ENCODE results near the gene TBC1D24. TPM values are rescaled to one million over a fixed set of nuclear protein-coding genes. Genes with fewer than 3 reads are reported as not detected.
A peak's percentile ranks its signal among the peaks of the same experiment; 100 is the strongest.

The TBC1D24 gene
- total RNA-seq, 4 donors from 2014 or later: 8.3 to 19.3 (median 11.6) TPM

- DNase-seq: no peak
- Histone ChIP-seq H3K4me3 (peak overlapping the region; percentile 85 to 99 (median 88)), H3K27me3 (no peaks in the 10 kb centered on the region), H3K9me3 (no peaks in the 10 kb centered on the region), H3K27ac (peak overlapping the region; percentile 96 to 99 (median 98)), H3K4me1 (peaks cover 30 to 45% (median 36%) of the 10 kb centered on the region in 4 donors), H3K36me3 (no peaks in the 10 kb centered on the region)
- TF ChIP-seq CTCF (IDR thresholded peaks at IDR 0.05) (peak in 1 of 5 experiments; percentile 10), POLR2A (IDR thresholded peaks at IDR 0.05) (no peak)
- WGBS, 2 donors (ENCODE audit: low coverage in 1 of 2): 53% methylated on average over 15 of the region's 15 CpGs; no CpG with 5 or more reads in 1 of the 2 donors
- in situ Hi-C loops (cut with MboI; ENCODE audit: low pct_ligation_motif_present in 1 of 4, low pct_unique_long_range_greater_than_20kb in 1 of 4, low sequenced_read_pairs in 3 of 4): no loop called here
- intact Hi-C loops (cut with DNase I; ENCODE audit: low total_unique reads): no loop called here
These were observed 37.9 kb downstream of the TBC1D24 start for GRCh38 chr16:2512735-2513404.

- TF ChIP-seq POLR2A (IDR thresholded peaks at IDR 0.05): peak; percentile 93
- TF ChIP-seq POLR2AphosphoS5 (IDR thresholded peaks at IDR 0.05): peak; percentile 90 to 96 (median 96)
- no peak for TF ChIP-seq CTCF (IDR thresholded peaks at IDR 0.05)
- H3K4me3 ChIP-seq: peak within 1 kb of the TSS; percentile 85 to 99 (median 88)
- peak; percentile 96 for DNase-seq
- peak within 1 kb of the TSS; percentile 96 to 99 (median 98) for H3K27ac ChIP-seq
- in situ Hi-C loops (cut with MboI; ENCODE audit: low pct_ligation_motif_present in 1 of 4, low pct_unique_long_range_greater_than_20kb in 1 of 4, low sequenced_read_pairs in 3 of 4): no loop called here
- intact Hi-C loops (cut with DNase I; ENCODE audit: low total_unique reads): no loop called here
- H3K36me3 ChIP-seq: no peaks in the 10 kb centered on the region
- H3K4me1 ChIP-seq: peaks cover 32 to 53% (median 43%) of the 10 kb centered on the region in 4 donors
- WGBS, 2 donors (ENCODE audit: low coverage in 1 of 2): 7% methylated on average over 43 of the region's 122 CpGs; no CpG with 5 or more reads in 1 of the 2 donors
- no peaks in the 10 kb centered on the region for H3K9me3 ChIP-seq
- no peaks in the 10 kb centered on the region for H3K27me3 ChIP-seq
These were observed 38.7 kb downstream of the TBC1D24 start, which contains the start of gene ATP6V0C for GRCh38 chr16:2513405-2514332. ATP6V0C (plus strand) TSS chr16:2513952; CDS start chr16:2514104, 152 bp downstream.

- no peak for DNase-seq
- no peaks in the 10 kb centered on the region for H3K9me3 ChIP-seq
- H3K36me3 ChIP-seq: no peaks in the 10 kb centered on the region
- H3K27ac ChIP-seq: peak overlapping the region; percentile 96 to 99 (median 98)
- H3K4me1 ChIP-seq: peaks cover 41 to 62% (median 52%) of the 10 kb centered on the region in 4 donors
- no peaks in the 10 kb centered on the region for H3K27me3 ChIP-seq
- intact Hi-C loops (cut with DNase I; ENCODE audit: low total_unique reads): no loop called here
- H3K4me3 ChIP-seq: peak overlapping the region; percentile 85 to 99 (median 88)
- 1% methylated on average over 14 of the region's 63 CpGs; no CpG with 5 or more reads in 1 of the 2 donors for WGBS, 2 donors (ENCODE audit: low coverage in 1 of 2)
- no peak for TF ChIP-seq CTCF (IDR thresholded peaks at IDR 0.05)
- no peak for TF ChIP-seq EP300 (IDR thresholded peaks at IDR 0.05; ENCODE audit: low read depth)
- TF ChIP-seq POLR2AphosphoS5 (IDR thresholded peaks at IDR 0.05): peak in 1 of 3 donors; percentile 17
- TF ChIP-seq POLR2A (IDR thresholded peaks at IDR 0.05): no peak
- in situ Hi-C loops (cut with MboI; ENCODE audit: low pct_ligation_motif_present in 1 of 4, low pct_unique_long_range_greater_than_20kb in 1 of 4, low sequenced_read_pairs in 3 of 4): no loop called here
These were observed 39.6 kb downstream of the TBC1D24 start for GRCh38 chr16:2514333-2515179.
